ENCODE data around the gene RNF223. TPM values are rescaled to one million over a fixed set of nuclear protein-coding genes. Genes with fewer than 3 reads are reported as not detected.

Gene RNF223
- total RNA-seq, 1 experiment from 2014 or later = 147 TPM

- ChIA-PET POLR2A (ENCODE audit: unreplicated experiment) (no interaction called here), CTCF (interaction anchor here (1.0 kb wide), 1 partner anchor 268 kb away, joined by 3 read pairs; no protein-coding TSS in a partner anchor)
- Histone ChIP-seq H3F3A (ENCODE audit: low read length, unreplicated experiment) (no peaks in the 10 kb centered on the region), H4K20me1 (ENCODE audit: low read length) (peaks cover 48% of the 10 kb centered on the region), H3K79me2 (ENCODE audit: low read length) (peaks cover 81% of the 10 kb centered on the region), H3K9ac (ENCODE audit: low read length) (no peak overlapping the region), H3K4me3 (ENCODE audit: low read length) (no peak overlapping the region), H3K4me2 (ENCODE audit: low read length) (peak overlapping the region; percentile 99), H3K9me3 (ENCODE audit: low read length) (no peaks in the 10 kb centered on the region), H3K27ac (ENCODE audit: low read length) (no peak overlapping the region), H3K36me3 (ENCODE audit: low read depth, low read length) (peaks cover 46% of the 10 kb centered on the region), H2AFZ (ENCODE audit: low read length) (no peak overlapping the region), H3K27me3 (ENCODE audit: low read length) (no peaks in the 10 kb centered on the region), H3K4me1 (ENCODE audit: insufficient read depth, low read length) (peaks cover 48% of the 10 kb centered on the region), H3K9me2 (replicated peaks; ENCODE audit: low read length) (no peaks in the 10 kb centered on the region)
- ATAC-seq (no peak), DNase-seq (no peak)
- no TSS peak for BruUV-seq (replicated peaks)
- TF ChIP-seq CTCF (conservative IDR thresholded peaks at IDR 0.05; ENCODE audit: low read depth, low read length) = no peak
- no peak for TF ChIP-seq EZH2 (IDR thresholded peaks at IDR 0.05; ENCODE audit: low read length, unreplicated experiment)
- no peak for TF ChIP-seq EZH2phosphoT487 (IDR thresholded peaks at IDR 0.05; ENCODE audit: borderline replicate concordance, low read length)
- intact Hi-C loops (cut with micrococcal nuclease) = no loop called here
These were observed 50.4 kb downstream of the RNF223 start for GRCh38 chr1:1023700-1024099.

GRCh38 chr1:1022302-1023009 lies 51.6 kb downstream of the RNF223 start:
- Histone ChIP-seq H3K4me1 (ENCODE audit: insufficient read depth, low read length) (peaks cover 48% of the 10 kb centered on the region), H4K20me1 (ENCODE audit: low read length) (peaks cover 42% of the 10 kb centered on the region), H3K9me2 (replicated peaks; ENCODE audit: low read length) (no peaks in the 10 kb centered on the region), H3F3A (ENCODE audit: low read length, unreplicated experiment) (no peaks in the 10 kb centered on the region), H3K9ac (ENCODE audit: low read length) (peak overlapping the region; percentile 93), H3K9me3 (ENCODE audit: low read length) (no peaks in the 10 kb centered on the region), H3K27ac (ENCODE audit: low read length) (peak overlapping the region; percentile 96), H3K4me3 (ENCODE audit: low read length) (peak overlapping the region; percentile 84), H3K79me2 (ENCODE audit: low read length) (peaks cover 75% of the 10 kb centered on the region), H2AFZ (ENCODE audit: low read length) (no peak overlapping the region), H3K36me3 (ENCODE audit: low read depth, low read length) (peaks cover 41% of the 10 kb centered on the region), H3K27me3 (ENCODE audit: low read length) (no peaks in the 10 kb centered on the region), H3K4me2 (ENCODE audit: low read length) (peak overlapping the region; percentile 99)
- ATAC-seq = no peak
- no peak for TF ChIP-seq EZH2phosphoT487 (IDR thresholded peaks at IDR 0.05; ENCODE audit: borderline replicate concordance, low read length)
- no peak for TF ChIP-seq CTCF (conservative IDR thresholded peaks at IDR 0.05; ENCODE audit: low read depth, low read length)
- TF ChIP-seq EZH2 (IDR thresholded peaks at IDR 0.05; ENCODE audit: low read length, unreplicated experiment) = no peak
- POLR2A ChIA-PET (ENCODE audit: unreplicated experiment) = interaction anchor here (0.6 to 1.1 kb wide), 4 partner anchors 9 to 41 kb away, joined by 4 to 7 read pairs (median 6); partner anchors contain the start of genes ISG15 and PERM1
- BruUV-seq (replicated peaks) = no TSS peak
- intact Hi-C loops (cut with micrococcal nuclease) = no loop called here
- no peak for DNase-seq
- CTCF ChIA-PET = no interaction called here

GRCh38 chr1:1021920-1022259 lies 52.2 kb downstream of the RNF223 start:
- no peaks in the 10 kb centered on the region for H3K9me2 ChIP-seq (replicated peaks; ENCODE audit: low read length)
- DNase-seq = peak; percentile 92
- no TSS peak for BruUV-seq (replicated peaks)
- H2AFZ ChIP-seq (ENCODE audit: low read length) = no peak overlapping the region
- peaks cover 69% of the 10 kb centered on the region for H3K79me2 ChIP-seq (ENCODE audit: low read length)
- H3K27ac ChIP-seq (ENCODE audit: low read length) = peak overlapping the region; percentile 96
- peak overlapping the region; percentile 84 for H3K4me3 ChIP-seq (ENCODE audit: low read length)
- H3F3A ChIP-seq (ENCODE audit: low read length, unreplicated experiment) = no peaks in the 10 kb centered on the region
- peaks cover 35% of the 10 kb centered on the region for H3K36me3 ChIP-seq (ENCODE audit: low read depth, low read length)
- peak overlapping the region; percentile 93 for H3K9ac ChIP-seq (ENCODE audit: low read length)
- TF ChIP-seq EZH2 (IDR thresholded peaks at IDR 0.05; ENCODE audit: low read length, unreplicated experiment) (no peak), CTCF (conservative IDR thresholded peaks at IDR 0.05; ENCODE audit: low read depth, low read length) (no peak), EZH2phosphoT487 (IDR thresholded peaks at IDR 0.05; ENCODE audit: borderline replicate concordance, low read length) (no peak)
- ChIA-PET CTCF (no interaction called here), POLR2A (ENCODE audit: unreplicated experiment) (interaction anchor here (0.6 to 1.1 kb wide), 3 partner anchors 8 to 40 kb away, joined by 3 to 7 read pairs (median 4); partner anchors contain the start of gene ISG15)
- H3K27me3 ChIP-seq (ENCODE audit: low read length) = no peaks in the 10 kb centered on the region
- H3K4me1 ChIP-seq (ENCODE audit: insufficient read depth, low read length) = peaks cover 48% of the 10 kb centered on the region
- no peaks in the 10 kb centered on the region for H3K9me3 ChIP-seq (ENCODE audit: low read length)
- H4K20me1 ChIP-seq (ENCODE audit: low read length) = peaks cover 36% of the 10 kb centered on the region
- intact Hi-C loops (cut with micrococcal nuclease) = no loop called here
- peak overlapping the region; percentile 99 for H3K4me2 ChIP-seq (ENCODE audit: low read length)
- peak; percentile 31 for ATAC-seq
